ENCODE measurements around the gene VWF.

- TF ChIP-seq CTCF (IDR thresholded peaks at IDR 0.05) (no peak), POLR2A (IDR thresholded peaks at IDR 0.05) (no peak)
Observed at GRCh38 chr12:5904441-5904840, 220.0 kb downstream of the VWF start.

All from gastroesophageal sphincter (tissue), 3 donors.